ENCODE measurements around the gene HORMAD1.
"Not testable (repeated sequence)": the region's sequence is repeated elsewhere in the genome, so short reads cannot be mapped to it uniquely, and the experiment has no call there.

The HORMAD1 gene

DNA sequence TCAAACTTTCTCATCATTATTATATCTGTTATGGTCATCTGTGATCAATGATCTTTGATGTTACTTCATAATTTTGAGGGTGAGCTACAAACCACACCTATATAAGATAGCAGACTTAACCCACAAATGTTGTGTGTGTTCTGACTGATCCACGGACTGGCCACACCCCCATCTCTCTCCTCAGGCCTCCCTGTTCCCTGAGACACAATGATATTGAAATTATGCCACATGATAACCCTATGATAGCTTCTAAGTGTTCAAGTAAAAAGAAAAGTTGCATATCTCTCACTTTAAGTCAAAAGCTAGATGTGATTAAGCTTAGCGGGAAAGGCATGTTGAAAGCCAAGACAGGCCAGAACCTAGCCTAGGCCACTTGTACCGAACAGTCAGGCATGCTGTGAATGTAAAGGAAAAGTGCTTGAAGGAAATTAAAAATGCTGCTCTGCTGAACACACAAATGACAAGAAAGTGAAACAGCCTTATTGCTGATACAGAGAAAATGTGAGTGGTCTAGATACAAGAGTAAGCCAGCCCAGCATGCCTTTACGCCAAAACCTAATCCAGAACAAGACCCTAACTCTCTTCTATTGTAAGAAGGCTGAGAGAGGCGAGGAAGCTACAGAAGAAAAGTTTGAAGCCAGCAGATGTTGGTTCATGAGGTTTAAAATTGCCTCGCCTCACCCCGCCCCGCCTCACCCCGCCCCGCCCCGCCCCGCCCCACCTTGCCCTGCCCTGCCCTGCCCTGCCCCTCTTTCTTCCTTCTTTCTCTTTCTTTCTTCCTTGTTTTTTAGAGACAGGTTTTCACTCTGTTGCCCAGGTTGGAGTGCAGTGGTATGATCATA lies 28.4 kb upstream of the HORMAD1 start:
- H3K4me3 Mint-ChIP-seq: no peak overlapping the region
- ATAC-seq (replicated peaks; ENCODE audit: extremely low read depth, poor library complexity, severe bottlenecking) (no peak), DNase-seq (ENCODE audit: low spot score in 2 of 2) (no peak)
- no peak overlapping the region for H3K27ac Mint-ChIP-seq (ENCODE audit: low read depth)
- no peaks in the 10 kb centered on the region for H3K9me3 Mint-ChIP-seq
- no peaks in the 10 kb centered on the region for H3K27me3 Mint-ChIP-seq
- peaks cover 42% of the 10 kb centered on the region for H3K36me3 Mint-ChIP-seq (ENCODE audit: insufficient read depth)
- no peaks in the 10 kb centered on the region for H3K4me1 Mint-ChIP-seq

DNA sequence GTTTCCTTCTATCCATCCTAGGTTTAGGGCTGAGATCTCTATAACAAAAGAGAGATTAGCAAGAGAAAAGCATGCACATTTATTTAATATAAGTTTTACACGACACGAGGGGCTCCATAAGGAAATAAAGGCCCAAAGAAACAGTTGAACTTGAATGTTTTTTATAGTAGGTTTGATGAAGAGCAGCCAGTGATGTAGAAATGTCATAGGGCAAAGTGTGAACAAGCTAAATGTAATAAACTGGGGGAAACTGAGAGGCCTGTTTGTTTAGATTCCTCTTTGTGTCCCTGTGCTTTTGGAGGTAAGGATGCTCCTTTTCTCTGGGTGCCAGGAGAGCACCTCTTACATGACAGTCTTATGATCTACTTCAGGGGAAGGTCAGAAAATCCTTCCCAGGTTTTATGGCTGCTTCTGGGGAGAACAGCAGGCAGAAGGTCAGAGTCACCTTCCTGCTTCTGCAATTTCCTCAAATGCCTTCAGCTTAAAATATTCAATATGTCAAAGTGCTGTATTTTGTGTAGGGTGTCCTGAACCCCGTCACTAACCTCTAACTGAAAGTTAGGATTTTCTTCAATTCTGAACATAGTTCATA lies 9.5 kb upstream of the HORMAD1 start:
- Mint-ChIP-seq H3K27ac (ENCODE audit: low read depth) (peak overlapping the region; percentile 44), H3K4me1 (no peaks in the 10 kb centered on the region), H3K9me3 (no peaks in the 10 kb centered on the region), H3K4me3 (no peak overlapping the region), H3K27me3 (no peaks in the 10 kb centered on the region), H3K36me3 (ENCODE audit: insufficient read depth) (peaks cover 19% of the 10 kb centered on the region)
- DNase-seq (ENCODE audit: low spot score in 2 of 2) (no peak), ATAC-seq (replicated peaks; ENCODE audit: extremely low read depth, poor library complexity, severe bottlenecking) (no peak)

DNA sequence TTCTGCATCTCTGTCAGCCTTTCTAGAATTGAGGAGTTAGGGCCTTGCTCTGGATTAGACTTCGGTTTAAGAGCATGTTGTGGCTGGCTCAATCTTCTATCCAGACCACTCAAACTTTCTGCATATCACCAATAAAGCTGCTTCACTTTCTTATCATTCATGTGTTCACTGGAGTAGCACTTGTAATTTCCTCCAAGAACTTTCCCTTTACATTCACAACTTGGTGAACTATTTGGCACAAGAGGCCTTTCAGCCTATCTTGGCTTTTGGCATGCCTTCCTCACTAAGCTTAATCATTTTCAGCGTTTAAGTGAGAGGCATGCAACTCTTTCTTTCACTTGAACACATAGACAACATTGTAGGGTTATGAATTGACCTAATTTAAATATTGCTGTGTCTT lies 3.6 kb upstream of the HORMAD1 start:
- ATAC-seq (replicated peaks; ENCODE audit: extremely low read depth, poor library complexity, severe bottlenecking): no peak
- no peak for DNase-seq (ENCODE audit: low spot score in 2 of 2)
- Mint-ChIP-seq H3K27me3 (no peaks in the 10 kb centered on the region), H3K27ac (ENCODE audit: low read depth) (no peak overlapping the region), H3K9me3 (no peaks in the 10 kb centered on the region), H3K4me1 (no peaks in the 10 kb centered on the region), H3K36me3 (ENCODE audit: insufficient read depth) (peaks cover 1% of the 10 kb centered on the region), H3K4me3 (no peak overlapping the region)

DNA sequence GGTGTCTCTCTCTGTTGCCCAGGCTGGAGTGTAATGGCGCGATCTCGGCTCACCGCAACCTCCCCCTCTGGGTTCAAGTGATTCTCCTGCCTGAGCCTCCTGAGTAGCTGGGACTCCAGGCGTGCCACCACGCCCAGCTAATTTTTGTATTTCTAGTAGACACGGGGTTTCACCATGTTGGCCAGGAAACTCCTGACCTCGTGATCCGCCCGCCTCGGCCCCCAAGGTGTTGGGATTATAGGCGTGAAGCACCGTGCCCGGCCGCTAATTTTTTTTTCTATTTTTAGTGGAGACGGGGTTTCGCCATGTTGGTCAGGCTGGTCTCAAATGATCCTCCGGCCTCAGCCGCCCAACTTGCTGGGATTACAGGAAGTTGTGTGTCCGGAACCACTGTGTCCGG lies 597 bp downstream of the HORMAD1 start:
- Mint-ChIP-seq H3K4me3 (no peak overlapping the region), H3K27ac (ENCODE audit: low read depth) (no peak overlapping the region), H3K36me3 (ENCODE audit: insufficient read depth) (peaks cover 1% of the 10 kb centered on the region), H3K4me1 (peaks cover 6% of the 10 kb centered on the region), H3K27me3 (no peaks in the 10 kb centered on the region), H3K9me3 (no peaks in the 10 kb centered on the region)
- ATAC-seq (replicated peaks; ENCODE audit: extremely low read depth, poor library complexity, severe bottlenecking) (no peak), DNase-seq (ENCODE audit: low spot score in 2 of 2) (no peak)

DNA sequence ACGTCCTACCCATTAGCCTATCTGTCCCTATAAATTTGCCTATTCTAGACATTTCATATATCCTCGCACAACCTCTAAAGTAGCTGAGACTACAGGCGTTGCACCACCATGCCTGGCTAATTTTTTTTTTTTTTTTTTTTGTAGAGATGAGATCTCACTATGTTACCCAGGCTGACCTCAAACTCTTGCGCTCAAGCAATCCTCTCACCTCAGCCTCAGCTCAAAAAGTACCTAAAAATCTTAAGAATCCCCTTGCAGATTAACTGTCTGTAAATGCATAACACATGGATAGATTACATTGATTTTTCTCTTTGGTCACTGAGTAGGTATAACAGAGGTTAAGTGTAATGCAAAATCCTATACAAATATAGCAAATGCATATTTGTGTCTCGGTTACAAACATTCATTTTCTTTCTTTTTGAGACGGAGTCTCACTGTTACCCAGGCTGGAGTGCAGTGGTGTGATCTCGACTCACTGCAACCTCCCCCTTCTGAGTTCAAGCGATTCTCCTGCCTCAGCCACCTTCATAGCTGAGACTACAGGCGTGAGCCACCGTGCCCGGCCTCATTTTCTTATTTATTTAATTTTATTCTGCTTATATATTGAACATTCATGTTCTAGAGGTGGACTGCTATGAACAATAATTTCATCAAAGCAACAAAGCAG lies 2.3 kb downstream of the HORMAD1 start:
- DNase-seq (ENCODE audit: low spot score in 2 of 2) (no peak), ATAC-seq (replicated peaks; ENCODE audit: extremely low read depth, poor library complexity, severe bottlenecking) (peak; percentile 85)
- H3K36me3 Mint-ChIP-seq (ENCODE audit: insufficient read depth): peaks cover 1% of the 10 kb centered on the region
- peak overlapping the region; percentile 8 for H3K27ac Mint-ChIP-seq (ENCODE audit: low read depth)
- H3K27me3 Mint-ChIP-seq: no peaks in the 10 kb centered on the region
- no peak overlapping the region for H3K4me3 Mint-ChIP-seq
- H3K9me3 Mint-ChIP-seq: no peaks in the 10 kb centered on the region
- H3K4me1 Mint-ChIP-seq: peaks cover 6% of the 10 kb centered on the region

DNA sequence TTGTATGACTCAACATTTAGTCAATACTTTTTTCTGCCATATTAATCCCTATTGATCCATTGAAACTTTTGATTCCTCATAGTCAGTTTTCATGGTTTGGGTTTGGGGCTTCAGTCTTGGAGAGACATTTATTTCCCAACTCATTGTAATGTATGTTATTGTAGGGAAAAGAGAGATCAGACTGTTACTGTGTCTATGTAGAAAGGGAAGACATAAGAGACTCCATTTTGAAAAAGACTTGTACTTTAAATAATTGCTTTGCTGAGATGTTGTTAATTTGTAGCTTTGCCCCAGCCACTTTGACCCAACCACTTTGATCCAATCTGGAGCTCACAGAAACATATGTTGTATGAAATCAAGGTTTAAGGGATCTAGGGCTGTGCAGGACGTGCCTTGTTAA lies 11.7 kb downstream of the HORMAD1 start:
- H3K9me3 Mint-ChIP-seq; ATAC-seq (replicated peaks; ENCODE audit: extremely low read depth, poor library complexity, severe bottlenecking); DNase-seq (ENCODE audit: low spot score in 2 of 2); H3K36me3 Mint-ChIP-seq (ENCODE audit: insufficient read depth); H3K27ac Mint-ChIP-seq (ENCODE audit: low read depth); H3K27me3 Mint-ChIP-seq; H3K4me1 Mint-ChIP-seq; H3K4me3 Mint-ChIP-seq: not testable (repeated sequence)

DNA sequence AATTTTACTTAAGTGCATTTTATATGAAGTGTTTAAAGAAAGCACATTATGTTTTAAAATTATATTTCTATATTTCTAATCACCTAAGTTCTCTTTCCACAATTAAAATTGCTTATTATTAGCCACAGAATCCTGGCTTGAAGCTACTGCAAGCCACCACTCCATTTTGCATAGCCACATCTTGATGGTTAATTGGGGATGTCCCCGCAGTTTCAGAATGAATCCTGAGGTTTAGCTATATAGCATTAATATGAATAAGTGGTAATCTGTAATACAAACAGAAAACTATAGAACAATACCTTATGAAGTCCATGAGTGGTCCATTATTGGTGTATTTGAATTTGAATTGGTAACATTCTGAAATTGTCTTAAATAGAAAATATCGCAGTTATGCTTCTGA lies 12.1 kb downstream of the HORMAD1 start:
- Mint-ChIP-seq H3K4me3 (no peak overlapping the region), H3K36me3 (ENCODE audit: insufficient read depth) (no peaks in the 10 kb centered on the region), H3K9me3 (no peaks in the 10 kb centered on the region), H3K27ac (ENCODE audit: low read depth) (no peak overlapping the region), H3K4me1 (no peaks in the 10 kb centered on the region), H3K27me3 (no peaks in the 10 kb centered on the region)
- ATAC-seq (replicated peaks; ENCODE audit: extremely low read depth, poor library complexity, severe bottlenecking): no peak
- DNase-seq (ENCODE audit: low spot score in 2 of 2): no peak

DNA sequence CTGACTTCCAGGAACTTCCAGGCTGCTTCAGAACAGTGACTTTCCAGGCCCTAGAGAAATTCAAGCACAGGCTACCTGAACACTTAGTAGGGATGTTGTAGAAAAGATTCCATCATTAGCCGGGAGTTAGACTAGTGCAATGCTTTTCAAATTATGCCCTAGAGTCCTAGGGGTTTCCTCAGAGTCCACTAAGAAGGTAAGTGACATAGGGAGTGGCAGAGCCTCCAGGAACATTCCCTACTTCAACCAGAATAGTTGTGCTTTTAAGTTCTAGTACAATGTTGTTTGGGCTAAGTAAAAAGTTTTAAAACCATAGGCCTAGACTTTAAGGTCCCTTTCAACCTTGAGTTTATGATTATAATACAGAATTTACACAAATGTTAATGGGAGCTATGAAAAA lies 14.6 kb downstream of the HORMAD1 start:
- no peaks in the 10 kb centered on the region for H3K27me3 Mint-ChIP-seq
- no peak for ATAC-seq (replicated peaks; ENCODE audit: extremely low read depth, poor library complexity, severe bottlenecking)
- no peak overlapping the region for H3K27ac Mint-ChIP-seq (ENCODE audit: low read depth)
- H3K4me3 Mint-ChIP-seq: no peak overlapping the region
- DNase-seq (ENCODE audit: low spot score in 2 of 2): no peak
- H3K4me1 Mint-ChIP-seq: no peaks in the 10 kb centered on the region
- no peaks in the 10 kb centered on the region for H3K36me3 Mint-ChIP-seq (ENCODE audit: insufficient read depth)
- H3K9me3 Mint-ChIP-seq: no peaks in the 10 kb centered on the region

DNA sequence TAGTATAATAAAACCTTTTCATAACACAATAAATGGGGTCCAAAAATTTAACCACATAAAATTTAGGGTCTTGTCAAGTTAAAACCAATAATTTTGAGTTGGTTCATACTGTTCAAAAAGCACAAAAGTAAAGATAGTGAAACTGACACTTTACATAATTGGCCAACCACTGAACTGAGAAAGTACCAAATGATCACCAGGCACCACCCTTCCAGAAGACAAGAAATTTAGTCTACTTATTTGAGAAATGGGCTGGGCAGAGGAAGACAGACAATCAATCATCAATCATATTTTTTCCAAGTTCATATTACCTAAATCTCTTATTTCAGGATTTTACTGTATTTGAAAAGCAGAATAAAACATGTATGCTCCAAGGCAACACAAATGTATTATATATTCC lies 17.3 kb downstream of the HORMAD1 start:
- no peaks in the 10 kb centered on the region for H3K27me3 Mint-ChIP-seq
- H3K4me3 Mint-ChIP-seq: no peak overlapping the region
- no peaks in the 10 kb centered on the region for H3K4me1 Mint-ChIP-seq
- H3K27ac Mint-ChIP-seq (ENCODE audit: low read depth): no peak overlapping the region
- no peaks in the 10 kb centered on the region for H3K9me3 Mint-ChIP-seq
- DNase-seq (ENCODE audit: low spot score in 2 of 2) (no peak), ATAC-seq (replicated peaks; ENCODE audit: extremely low read depth, poor library complexity, severe bottlenecking) (no peak)
- no peaks in the 10 kb centered on the region for H3K36me3 Mint-ChIP-seq (ENCODE audit: insufficient read depth)

DNA sequence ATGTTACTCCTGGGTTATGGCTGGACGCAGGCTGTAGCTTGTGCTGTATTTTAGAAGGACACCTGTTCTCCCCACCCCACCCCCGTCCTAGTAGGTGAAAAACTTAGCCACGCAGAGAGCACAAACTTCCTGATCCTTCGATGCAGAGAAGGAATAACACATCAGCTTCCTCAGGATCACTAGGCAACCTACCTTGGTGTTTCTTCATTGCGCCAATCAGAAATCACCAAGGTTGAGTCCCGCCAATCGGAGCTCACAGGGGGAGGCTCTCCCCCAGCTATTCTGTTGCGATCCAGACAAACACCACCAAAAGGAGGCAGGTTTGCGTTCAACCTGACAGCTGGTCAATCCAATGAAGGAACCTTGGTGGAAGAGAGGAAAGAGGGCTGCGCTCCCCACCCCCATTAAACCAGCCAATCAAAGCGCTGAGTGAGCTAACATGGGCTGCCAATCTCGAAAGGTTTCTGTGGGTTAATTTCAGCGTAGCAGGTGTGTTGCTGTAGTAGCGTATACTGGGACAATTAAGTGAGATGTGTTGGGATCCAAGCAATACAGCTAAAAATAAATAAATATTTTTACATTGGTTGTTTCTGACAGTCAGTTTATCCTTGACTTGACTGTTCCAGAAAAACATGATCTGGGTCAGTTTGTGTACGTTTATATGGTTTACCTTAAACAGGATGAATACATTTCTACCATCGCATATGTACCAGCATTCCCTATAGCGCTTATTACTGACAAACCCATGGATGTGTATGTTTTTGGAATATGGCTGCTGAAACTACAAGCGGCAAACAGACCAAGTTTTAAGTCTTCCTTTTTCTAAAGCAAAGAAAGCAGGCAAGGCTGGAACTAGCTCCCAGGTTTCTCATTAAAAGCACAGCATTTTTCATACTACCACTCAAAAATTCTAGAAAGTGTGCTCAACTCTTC lies 23.4 kb downstream of the HORMAD1 start, which contains the start of gene GOLPH3L:
Gene GOLPH3L, minus strand, starts transcription at position 160 of the 933 bp plus-strand sequence. CDS start 2,316 bp downstream, outside the sequence.
- Mint-ChIP-seq H3K9me3 (no peaks in the 10 kb centered on the region), H3K27me3 (no peaks in the 10 kb centered on the region), H3K36me3 (ENCODE audit: insufficient read depth) (peaks cover 22% of the 10 kb centered on the region), H3K27ac (ENCODE audit: low read depth) (peak within 1 kb of the TSS; percentile 62), H3K4me1 (peaks cover 26% of the 10 kb centered on the region), H3K4me3 (peak within 1 kb of the TSS; percentile 94)
- peak; percentile 99 for ATAC-seq (replicated peaks; ENCODE audit: extremely low read depth, poor library complexity, severe bottlenecking)
- DNase-seq (ENCODE audit: low spot score in 2 of 2): peak; percentile 63 to 85

DNA sequence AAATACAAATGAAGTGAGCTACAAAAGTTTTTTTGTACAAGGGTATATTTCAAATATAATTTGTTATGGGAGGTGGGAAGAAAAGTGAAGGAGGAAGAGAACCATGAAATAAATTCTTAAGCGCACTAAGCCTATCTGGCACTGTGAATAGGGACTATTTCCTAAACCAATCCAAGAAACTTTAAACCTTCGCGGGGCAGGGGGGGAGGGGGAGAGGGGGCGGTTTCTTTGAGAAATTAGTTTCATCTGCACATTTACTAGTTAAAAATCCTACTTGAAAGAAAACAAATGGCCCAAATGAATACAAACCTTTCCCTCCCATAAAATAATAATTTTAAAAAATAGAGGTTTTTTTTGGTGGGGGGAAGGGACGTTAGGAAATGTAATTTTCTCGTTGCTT lies 24.1 kb downstream of the HORMAD1 start:
- no peak for DNase-seq (ENCODE audit: low spot score in 2 of 2)
- Mint-ChIP-seq H3K9me3 (no peaks in the 10 kb centered on the region), H3K27me3 (no peaks in the 10 kb centered on the region), H3K4me3 (peak overlapping the region; percentile 94), H3K27ac (ENCODE audit: low read depth) (peak overlapping the region; percentile 62), H3K4me1 (peaks cover 27% of the 10 kb centered on the region), H3K36me3 (ENCODE audit: insufficient read depth) (peaks cover 24% of the 10 kb centered on the region)
- no peak for ATAC-seq (replicated peaks; ENCODE audit: extremely low read depth, poor library complexity, severe bottlenecking)

DNA sequence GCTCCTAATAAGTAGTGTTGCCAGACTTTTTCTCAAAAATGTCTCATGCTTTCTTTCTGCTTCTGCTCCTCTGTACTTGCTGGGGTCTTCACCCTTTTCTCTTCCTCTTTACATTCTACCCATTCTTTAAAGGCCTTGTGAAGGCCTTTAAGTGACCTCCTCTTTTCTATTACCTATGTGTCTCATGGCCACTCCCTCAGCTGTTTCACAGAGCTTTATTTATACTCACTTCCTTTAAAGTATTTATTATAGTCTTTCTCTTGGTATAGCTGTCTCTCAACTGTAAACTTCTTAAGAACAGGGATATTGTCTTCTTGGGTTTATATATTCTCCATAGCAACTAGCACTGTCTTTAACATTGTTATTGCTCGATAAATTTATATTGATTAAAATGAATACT lies 24.5 kb downstream of the HORMAD1 start:
- peaks cover 27% of the 10 kb centered on the region for H3K36me3 Mint-ChIP-seq (ENCODE audit: insufficient read depth)
- no peak for DNase-seq (ENCODE audit: low spot score in 2 of 2)

More for the DNA sequence above, 24.5 kb downstream of the HORMAD1 start:
- Mint-ChIP-seq H3K4me3 (peak overlapping the region; percentile 94), H3K27ac (ENCODE audit: low read depth) (peak overlapping the region; percentile 62), H3K9me3 (no peaks in the 10 kb centered on the region), H3K27me3 (no peaks in the 10 kb centered on the region), H3K4me1 (peaks cover 31% of the 10 kb centered on the region)
- no peak for ATAC-seq (replicated peaks; ENCODE audit: extremely low read depth, poor library complexity, severe bottlenecking)

Measured in central memory CD8-positive, alpha-beta T cell (primary cell).